IgD-negative memory B cell (primary cell): Measurements from ENCODE around the gene ROR2. TPM values are rescaled to one million over a fixed set of nuclear protein-coding genes. Genes with fewer than 3 reads are reported as not detected.
A peak's percentile ranks its signal among the peaks of the same experiment; 100 is the strongest.

Experiments used
- H3K27ac Mint-ChIP-seq, 3 donors: one replicate each; pipeline ENCODE4 v1.8.0; 2020 to 2022; ENCODE audit warnings: mild to moderate bottlenecking in 3 of 3, mixed read lengths in 3 of 3, moderate library complexity in 1 of 3
- H3K27me3 Mint-ChIP-seq: one replicate; pipeline ENCODE4 v1.8.0; 2021; ENCODE audit warnings: mixed read lengths
- H3K36me3 Mint-ChIP-seq: one replicate; pipeline ENCODE4 v1.8.0; 2020; ENCODE audit warnings: mild to moderate bottlenecking, mixed read lengths
- H3K4me1 Mint-ChIP-seq, 3 donors: one replicate each; pipeline ENCODE4 v1.8.0; 2020 to 2022; ENCODE audit warnings: mixed read lengths in 3 of 3, mild to moderate bottlenecking in 1 of 3
- H3K4me3 Mint-ChIP-seq, 4 donors: one replicate each; pipeline ENCODE4 v1.8.0; 2020 to 2022; ENCODE audit warnings: mild to moderate bottlenecking in 4 of 4, mixed read lengths in 4 of 4, moderate library complexity in 3 of 4
- H3K9me3 Mint-ChIP-seq, 3 donors: one replicate each; pipeline ENCODE4 v1.8.0; 2020 to 2021; ENCODE audit warnings: mixed read lengths in 3 of 3, mild to moderate bottlenecking in 1 of 3
- polyA plus RNA-seq: library from polyadenylated mRNA; unstranded; fragments of 300-500 nt; fragmentation: Illumina TruSeq; gene quantifications from one replicate; pipeline ENCODE4 v1.2.3, GENCODE V29; 2021

The ROR2 gene
- polyA plus RNA-seq, 1 donor from 2014 or later: not detected

- Mint-ChIP-seq H3K27me3 (peaks cover 9% of the 10 kb centered on the region), H3K4me3 (no peak overlapping the region), H3K36me3 (peaks cover 1% of the 10 kb centered on the region), H3K27ac (no peak overlapping the region), H3K9me3 (peaks cover 0 to 2% (median 0%) of the 10 kb centered on the region in 3 donors), H3K4me1 (peaks cover 0 to 2% (median 0%) of the 10 kb centered on the region in 3 donors)
Measured at GRCh38 chr9:91741522-91741921, 208.5 kb downstream of the ROR2 start.

GRCh38 chr9:91740701-91741100 lies 209.3 kb downstream of the ROR2 start:
- no peak overlapping the region for H3K27ac Mint-ChIP-seq
- H3K9me3 Mint-ChIP-seq: peaks cover 0 to 2% (median 0%) of the 10 kb centered on the region in 3 donors
- peaks cover 3% of the 10 kb centered on the region for H3K36me3 Mint-ChIP-seq
- H3K27me3 Mint-ChIP-seq: peaks cover 9% of the 10 kb centered on the region
- H3K4me3 Mint-ChIP-seq: no peak overlapping the region
- peaks cover 0 to 2% (median 0%) of the 10 kb centered on the region in 3 donors for H3K4me1 Mint-ChIP-seq

- Mint-ChIP-seq H3K4me1 (peaks cover 0 to 4% (median 0%) of the 10 kb centered on the region in 3 donors), H3K36me3 (peaks cover 2% of the 10 kb centered on the region), H3K4me3 (no peak overlapping the region), H3K9me3 (no peaks in the 10 kb centered on the region), H3K27ac (no peak overlapping the region), H3K27me3 (peaks cover 4% of the 10 kb centered on the region)
Measured at GRCh38 chr9:91736898-91737601, 213.0 kb downstream of the ROR2 start.

- Mint-ChIP-seq H3K27me3 (peaks cover 4% of the 10 kb centered on the region), H3K27ac (no peak overlapping the region), H3K4me3 (no peak overlapping the region), H3K36me3 (peaks cover 2% of the 10 kb centered on the region), H3K9me3 (no peaks in the 10 kb centered on the region), H3K4me1 (peaks cover 0 to 4% (median 0%) of the 10 kb centered on the region in 3 donors)
Measured at GRCh38 chr9:91736311-91736710, 213.7 kb downstream of the ROR2 start.

- peaks cover 2% of the 10 kb centered on the region for H3K36me3 Mint-ChIP-seq
- no peak overlapping the region for H3K27ac Mint-ChIP-seq
Measured at GRCh38 chr9:91735049-91735448, 215.0 kb downstream of the ROR2 start.

GRCh38 chr9:91734371-91734981 lies 215.6 kb downstream of the ROR2 start:
- Mint-ChIP-seq H3K9me3 (no peaks in the 10 kb centered on the region), H3K27ac (no peak overlapping the region), H3K36me3 (peaks cover 2% of the 10 kb centered on the region), H3K27me3 (peaks cover 7% of the 10 kb centered on the region), H3K4me3 (no peak overlapping the region), H3K4me1 (peaks cover 0 to 2% (median 0%) of the 10 kb centered on the region in 3 donors)

More at GRCh38 chr9:91735049-91735448, 215.0 kb downstream of the ROR2 start:
- Mint-ChIP-seq H3K9me3 (no peaks in the 10 kb centered on the region), H3K27me3 (peaks cover 5% of the 10 kb centered on the region), H3K4me3 (no peak overlapping the region), H3K4me1 (peaks cover 0 to 2% (median 0%) of the 10 kb centered on the region in 3 donors)

- peaks cover 2% of the 10 kb centered on the region for H3K36me3 Mint-ChIP-seq
- H3K4me3 Mint-ChIP-seq: no peak overlapping the region
- H3K27ac Mint-ChIP-seq: no peak overlapping the region
- H3K27me3 Mint-ChIP-seq: peaks cover 6% of the 10 kb centered on the region
- H3K9me3 Mint-ChIP-seq: no peaks in the 10 kb centered on the region
- peaks cover 0 to 2% (median 0%) of the 10 kb centered on the region in 3 donors for H3K4me1 Mint-ChIP-seq
Measured at GRCh38 chr9:91733006-91733624, 216.9 kb downstream of the ROR2 start.

GRCh38 chr9:91732187-91733005 lies 217.6 kb downstream of the ROR2 start:
- Mint-ChIP-seq H3K27me3 (peaks cover 4% of the 10 kb centered on the region), H3K36me3 (peaks cover 2% of the 10 kb centered on the region), H3K27ac (no peak overlapping the region), H3K9me3 (no peaks in the 10 kb centered on the region), H3K4me3 (no peak overlapping the region), H3K4me1 (peaks cover 0 to 2% (median 0%) of the 10 kb centered on the region in 3 donors)

GRCh38 chr9:91730806-91731205 lies 219.2 kb downstream of the ROR2 start:
- H3K9me3 Mint-ChIP-seq: no peaks in the 10 kb centered on the region
- peak overlapping the region in 1 of 3 donors; percentile 67 for H3K27ac Mint-ChIP-seq
- no peaks in the 10 kb centered on the region for H3K36me3 Mint-ChIP-seq
- no peak overlapping the region for H3K4me3 Mint-ChIP-seq
- peaks cover 3% of the 10 kb centered on the region for H3K27me3 Mint-ChIP-seq
- peaks cover 0 to 2% (median 0%) of the 10 kb centered on the region in 3 donors for H3K4me1 Mint-ChIP-seq

- Mint-ChIP-seq H3K4me1 (peaks cover 0 to 2% (median 0%) of the 10 kb centered on the region in 3 donors), H3K9me3 (no peaks in the 10 kb centered on the region), H3K27me3 (peaks cover 3% of the 10 kb centered on the region), H3K4me3 (no peak overlapping the region), H3K27ac (peak overlapping the region in 1 of 3 donors; percentile 77), H3K36me3 (no peaks in the 10 kb centered on the region)
Measured at GRCh38 chr9:91729558-91729842, 220.5 kb downstream of the ROR2 start.

- no peaks in the 10 kb centered on the region for H3K36me3 Mint-ChIP-seq
- H3K9me3 Mint-ChIP-seq: no peaks in the 10 kb centered on the region
- H3K27ac Mint-ChIP-seq: no peak overlapping the region
- H3K27me3 Mint-ChIP-seq: peaks cover 3% of the 10 kb centered on the region
- H3K4me3 Mint-ChIP-seq: no peak overlapping the region
- H3K4me1 Mint-ChIP-seq: no peaks in the 10 kb centered on the region
Measured at GRCh38 chr9:91727972-91728371, 222.1 kb downstream of the ROR2 start.

- Mint-ChIP-seq H3K4me3 (no peak overlapping the region), H3K4me1 (no peaks in the 10 kb centered on the region), H3K9me3 (no peaks in the 10 kb centered on the region), H3K27me3 (peaks cover 3% of the 10 kb centered on the region), H3K36me3 (no peaks in the 10 kb centered on the region), H3K27ac (peak overlapping the region in 1 of 3 donors; percentile 10)
Measured at GRCh38 chr9:91727316-91727861, 222.6 kb downstream of the ROR2 start.

GRCh38 chr9:91726406-91727100 lies 223.5 kb downstream of the ROR2 start:
- Mint-ChIP-seq H3K9me3 (no peaks in the 10 kb centered on the region), H3K4me3 (no peak overlapping the region), H3K4me1 (no peaks in the 10 kb centered on the region), H3K36me3 (no peaks in the 10 kb centered on the region), H3K27me3 (peaks cover 3% of the 10 kb centered on the region), H3K27ac (no peak overlapping the region)

- peaks cover 3 to 6% (median 5%) of the 10 kb centered on the region in 3 donors for H3K4me1 Mint-ChIP-seq
- peaks cover 3% of the 10 kb centered on the region for H3K27me3 Mint-ChIP-seq
- no peaks in the 10 kb centered on the region for H3K9me3 Mint-ChIP-seq
- H3K27ac Mint-ChIP-seq: no peak overlapping the region
- H3K36me3 Mint-ChIP-seq: no peaks in the 10 kb centered on the region
- H3K4me3 Mint-ChIP-seq: no peak overlapping the region
Measured at GRCh38 chr9:91725651-91726050, 224.4 kb downstream of the ROR2 start.
